HG02763 (cell line): ENCODE results near the gene ERCC5.

ENCODE experiments used
- ATAC-seq: cut with Tn5 transposase; IDR thresholded peaks from one replicate; pipeline ENCODE4 v1.9.1; 2021; ENCODE audit warnings: mild to moderate bottlenecking, moderate library complexity; ENCODE audit not compliant: unreplicated experiment

The ERCC5 gene

DNA sequence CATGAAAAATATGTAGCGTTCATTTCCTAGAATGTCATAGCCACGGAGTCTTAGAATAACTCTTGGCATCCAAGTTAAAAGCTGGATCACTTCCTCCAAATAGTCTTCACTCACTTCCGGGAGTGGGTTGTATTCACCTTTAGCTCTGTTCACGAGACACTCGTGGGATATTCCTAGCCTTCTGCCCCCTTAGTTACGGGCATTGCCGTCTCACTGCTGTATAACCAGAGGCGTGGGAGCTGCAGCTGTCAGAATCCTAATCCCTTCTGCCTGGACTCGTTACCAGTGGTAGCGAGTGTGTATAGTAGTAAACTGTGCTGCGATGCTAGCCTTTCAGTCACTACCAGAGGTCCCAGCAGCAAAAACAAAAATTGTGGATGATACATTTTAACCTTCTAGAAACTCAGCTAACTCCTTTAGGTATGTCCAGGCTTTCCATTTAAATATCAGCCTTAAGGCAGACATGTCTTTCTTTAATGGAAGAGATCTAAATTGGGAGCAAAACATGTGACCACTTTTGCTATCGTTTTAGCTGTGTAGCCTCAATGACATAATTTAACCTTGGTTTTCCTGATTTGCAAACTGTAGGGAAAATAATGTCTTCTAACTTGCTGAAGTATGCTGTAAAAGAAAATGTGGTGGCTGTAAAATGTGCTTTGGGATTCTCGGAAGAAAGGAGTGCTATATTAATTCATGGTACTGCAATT, 34.1 kb downstream of the ERCC5 start:
- no peak for ATAC-seq

DNA sequence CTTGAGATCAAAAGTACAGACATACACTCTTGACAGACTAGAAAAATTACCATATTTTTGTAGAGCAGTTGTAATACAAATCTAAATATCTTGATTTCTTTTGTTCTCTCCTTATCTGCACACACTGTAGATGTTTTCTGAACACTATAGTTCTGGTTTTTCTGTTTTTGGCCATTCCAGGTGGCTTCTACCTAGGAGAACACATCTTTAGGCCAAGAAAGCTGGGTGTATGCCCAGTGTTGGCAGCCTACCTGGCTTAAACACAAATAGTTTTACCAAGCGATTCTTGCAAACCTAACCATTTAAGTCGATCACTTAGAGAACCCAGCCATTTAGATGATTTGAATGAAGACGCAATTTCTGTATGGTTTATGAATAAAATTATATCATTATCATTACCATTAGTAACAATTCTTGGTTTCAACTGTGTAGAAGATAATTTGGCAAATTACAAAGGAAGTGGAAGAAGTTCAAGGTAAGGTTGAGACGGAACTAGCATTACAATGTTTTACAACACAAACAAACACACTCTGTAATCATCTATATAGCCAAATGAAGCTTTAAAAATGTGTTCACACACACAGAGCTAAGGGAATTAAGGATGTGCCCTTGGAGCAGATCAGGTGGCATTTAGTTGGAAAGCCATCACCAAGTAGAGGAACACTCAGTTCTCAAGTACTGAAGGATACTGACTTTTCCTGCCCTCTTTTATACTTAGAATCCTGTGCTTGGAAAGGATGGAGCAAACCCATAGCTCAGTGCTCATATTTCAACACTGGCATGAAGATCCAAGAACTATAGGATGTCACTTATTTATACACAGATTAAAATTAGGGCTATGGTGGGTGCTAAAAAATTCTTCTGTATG, 36.2 kb downstream of the ERCC5 start:
- ATAC-seq, result no peak

- ATAC-seq, result no peak
Measured at GRCh38 chr13:102892503-102892902, 46.7 kb downstream of the ERCC5 start.

DNA sequence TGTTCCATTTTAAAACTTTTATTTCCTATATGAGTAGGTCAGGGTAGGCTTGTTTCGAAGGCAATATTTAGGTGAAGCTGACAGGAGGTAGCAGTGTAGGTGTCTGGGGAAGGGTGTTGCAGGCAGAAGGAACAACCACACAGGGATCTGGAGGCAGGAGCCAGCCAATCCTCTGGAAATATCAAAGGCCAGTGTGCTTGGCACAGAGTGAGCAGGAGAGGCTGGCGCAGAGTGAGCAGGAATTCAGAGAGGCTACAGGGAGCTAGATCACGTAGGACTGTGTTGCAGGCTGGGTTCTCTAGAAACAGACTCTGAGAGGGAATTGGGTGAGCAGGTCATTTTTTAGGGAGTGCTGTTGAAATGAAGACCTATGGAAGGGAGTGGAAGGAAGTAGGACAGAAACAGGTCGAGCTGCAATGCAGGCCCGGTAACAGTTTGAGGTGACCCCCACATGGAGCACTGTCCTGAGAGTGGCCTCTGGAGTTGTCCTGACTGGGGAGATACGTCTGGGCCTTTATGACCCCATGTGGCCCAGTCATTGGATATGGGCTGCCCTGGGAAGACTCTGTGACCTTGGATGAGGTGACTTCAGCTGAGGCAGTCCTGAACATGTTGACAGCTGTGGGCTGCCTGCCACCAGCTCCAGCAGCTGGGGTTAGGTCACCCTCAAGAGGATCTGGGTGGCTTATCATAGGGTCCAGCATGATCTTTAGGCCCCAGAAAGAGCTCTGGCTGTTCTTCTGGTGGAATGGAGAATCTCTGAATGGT, 51.7 kb downstream of the ERCC5 start:
- no peak for ATAC-seq

GRCh38 chr13:102900193-102900608, 54.4 kb downstream of the ERCC5 start:
- ATAC-seq, result no peak

DNA sequence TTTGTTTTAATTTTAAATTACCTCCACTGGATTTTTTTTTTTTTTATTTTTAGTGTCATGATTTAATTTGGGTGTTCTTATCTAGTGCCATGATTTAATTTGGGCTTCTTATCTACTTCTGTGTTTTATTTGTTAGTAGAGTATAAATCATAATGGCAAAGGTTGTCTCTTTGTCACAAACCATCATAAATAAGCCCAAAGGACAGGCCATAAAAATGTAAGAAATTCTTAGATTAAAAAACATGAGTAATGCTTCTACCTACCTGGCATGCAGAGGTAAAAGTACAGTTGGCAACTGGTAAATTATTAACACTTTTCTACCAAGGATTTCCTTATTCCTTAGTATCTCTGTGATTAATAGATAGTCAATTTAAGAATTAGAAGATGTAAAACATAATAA, 55.2 kb downstream of the ERCC5 start:
- ATAC-seq, result no peak

- ATAC-seq, result no peak
Measured at GRCh38 chr13:102901615-102902305, 55.9 kb downstream of the ERCC5 start.

DNA sequence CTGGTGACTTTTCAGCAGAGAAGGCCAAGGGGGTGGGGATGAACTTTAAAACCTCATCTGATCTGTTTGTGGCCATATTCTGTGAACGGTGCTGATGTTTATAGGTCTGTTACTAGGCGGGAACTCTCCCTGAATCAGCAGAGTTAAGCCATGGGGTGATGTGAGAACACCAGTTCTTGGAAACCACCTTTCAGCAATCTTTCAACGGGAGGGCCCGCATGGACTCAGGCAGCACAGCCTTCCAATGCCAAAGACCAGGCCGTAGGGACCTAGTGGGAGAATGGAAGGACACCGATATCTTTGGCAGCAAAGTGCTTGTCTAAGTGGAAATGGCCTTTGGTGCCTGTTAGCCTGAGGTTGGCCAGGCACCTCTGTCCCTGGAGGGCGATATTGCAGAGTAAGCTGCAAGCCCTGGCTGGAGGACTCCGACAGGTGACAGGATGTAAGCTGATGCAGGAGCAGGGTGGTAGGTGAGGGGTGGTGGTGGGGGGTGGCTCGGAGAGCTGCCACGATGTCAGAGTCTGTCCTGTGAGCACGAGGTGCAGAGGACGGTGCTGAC, 57.0 kb downstream of the ERCC5 start:
- no peak for ATAC-seq

DNA sequence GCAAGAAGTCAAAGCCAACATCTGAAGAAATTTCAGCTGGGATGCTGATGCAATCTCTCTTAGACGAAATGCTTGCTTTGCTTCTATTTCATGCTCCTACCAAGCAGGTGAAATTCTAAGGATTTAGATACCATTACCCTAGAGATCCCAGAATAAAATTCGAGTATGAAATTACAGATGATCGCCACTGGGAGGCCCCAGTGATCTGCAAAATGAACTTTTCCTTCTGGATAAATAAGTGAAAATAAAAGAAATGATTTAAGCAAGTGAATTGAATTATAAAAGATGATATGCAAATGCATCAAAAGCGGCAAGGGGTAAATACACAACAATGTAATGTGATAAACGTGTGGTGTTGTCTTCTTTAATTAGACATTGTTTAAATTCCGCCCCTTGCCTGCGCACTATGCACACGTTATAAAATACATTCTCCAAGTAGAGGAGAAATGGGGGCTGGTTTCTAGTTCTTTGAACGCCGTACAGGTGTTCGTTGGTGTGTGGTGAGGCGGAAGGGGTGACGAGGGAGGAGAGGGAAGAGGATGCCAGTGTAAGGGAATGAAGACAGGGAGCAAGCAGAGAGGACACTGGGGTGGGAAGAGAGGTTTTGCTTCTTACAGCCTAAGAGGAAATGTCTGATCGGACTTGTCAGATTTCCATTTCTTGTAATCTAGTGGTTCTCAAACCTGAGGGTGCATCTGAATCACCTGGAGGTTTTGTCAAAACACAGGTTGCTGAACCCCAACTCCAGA, 58.0 kb downstream of the ERCC5 start:
- no peak for ATAC-seq

- ATAC-seq, result no peak
Measured at GRCh38 chr13:102904408-102904862, 58.6 kb downstream of the ERCC5 start.

DNA sequence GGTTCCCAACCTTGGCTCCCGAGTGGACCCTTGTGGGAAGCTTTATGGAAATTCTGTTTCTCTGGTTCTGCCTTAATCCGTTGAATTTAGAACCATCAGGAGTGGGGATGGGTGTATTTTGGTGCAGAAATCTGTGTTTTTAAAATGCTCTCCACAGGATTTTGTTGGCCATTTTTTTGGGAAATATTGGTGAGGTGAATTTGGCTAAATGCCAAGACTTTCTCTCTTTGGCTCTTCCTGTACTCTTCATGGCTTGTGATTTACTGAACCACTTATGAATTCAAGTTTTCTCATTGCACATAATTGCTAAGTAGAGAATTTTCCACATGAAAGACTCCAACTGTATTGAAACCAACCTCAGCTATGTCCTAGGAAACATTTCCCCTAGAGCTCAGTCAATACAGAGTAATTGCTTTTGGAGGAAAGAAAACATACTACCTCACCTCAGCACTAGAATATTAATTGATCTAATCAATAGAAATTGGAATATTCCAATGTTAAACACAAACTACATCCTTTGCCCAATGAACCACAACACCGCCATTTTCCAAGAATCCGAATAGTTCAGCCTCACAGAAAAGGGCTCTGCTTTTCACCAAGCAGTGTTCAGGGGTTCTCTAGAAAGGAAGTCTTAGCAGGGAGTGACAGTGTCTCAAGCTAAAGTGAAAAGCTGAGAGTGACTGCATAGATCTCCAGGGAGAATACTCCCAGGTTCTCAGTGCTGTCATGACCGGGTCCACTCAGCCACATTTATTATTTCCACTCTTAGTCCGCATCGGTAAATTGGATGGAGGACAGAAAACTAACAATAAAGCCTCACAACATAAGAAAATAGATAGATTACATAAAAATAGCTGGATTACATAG, 60.3 kb downstream of the ERCC5 start:
- ATAC-seq, result no peak

GRCh38 chr13:102907016-102907756, 61.4 kb downstream of the ERCC5 start:
- no peak for ATAC-seq

DNA sequence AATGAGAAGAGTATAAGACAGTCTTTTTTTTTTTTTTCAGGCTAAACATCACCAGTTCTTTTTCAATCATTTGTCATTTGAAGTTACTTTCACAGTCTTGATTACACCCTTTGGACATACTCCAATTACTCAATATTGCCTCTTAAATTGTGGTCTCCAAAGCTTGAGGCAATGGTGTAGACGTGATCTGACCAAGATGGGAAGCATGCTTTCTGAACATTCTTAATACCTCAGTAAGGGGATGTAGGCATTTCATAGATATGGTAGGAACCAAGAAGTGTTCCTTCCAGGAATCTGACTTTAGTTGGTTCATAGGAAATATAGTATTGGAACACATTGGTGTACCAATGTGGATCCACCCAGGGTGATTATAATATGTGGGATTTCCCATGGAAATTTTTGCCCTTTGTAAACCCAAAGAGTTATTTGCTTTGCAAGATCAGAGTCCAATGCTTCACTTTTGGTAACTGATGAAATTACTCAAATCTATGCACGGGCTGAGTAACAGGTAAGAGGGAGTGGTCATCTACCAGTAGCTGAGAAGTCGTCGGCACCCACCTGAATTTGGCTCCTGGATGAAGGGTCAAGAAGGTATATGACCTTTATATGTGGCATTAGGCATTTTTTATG, 62.2 kb downstream of the ERCC5 start:
- ATAC-seq, result no peak

GRCh38 chr13:102909971-102910370, 64.1 kb downstream of the ERCC5 start:
- no peak for ATAC-seq

- ATAC-seq, result no peak
Measured at GRCh38 chr13:102911336-102911735, 65.5 kb downstream of the ERCC5 start.

DNA sequence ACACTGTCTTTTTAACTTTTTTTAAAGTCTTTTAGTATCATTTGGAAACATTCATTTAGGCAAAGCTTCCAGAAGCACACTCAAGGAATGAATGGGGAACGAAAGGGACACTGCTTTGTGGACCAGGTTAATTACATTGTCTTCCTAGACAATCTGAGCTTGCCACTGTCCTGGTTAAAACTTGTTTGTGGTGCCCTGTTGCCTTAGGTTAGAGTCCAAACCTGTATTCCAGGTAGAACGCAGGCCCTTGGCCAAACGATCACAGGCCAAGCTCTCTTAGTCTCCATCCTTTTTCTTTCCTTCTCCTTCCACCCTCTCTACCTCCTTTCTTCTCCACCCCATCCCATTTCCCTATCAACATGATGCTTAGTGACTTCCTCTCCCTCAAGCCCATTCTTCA, 66.8 kb downstream of the ERCC5 start:
- no peak for ATAC-seq

DNA sequence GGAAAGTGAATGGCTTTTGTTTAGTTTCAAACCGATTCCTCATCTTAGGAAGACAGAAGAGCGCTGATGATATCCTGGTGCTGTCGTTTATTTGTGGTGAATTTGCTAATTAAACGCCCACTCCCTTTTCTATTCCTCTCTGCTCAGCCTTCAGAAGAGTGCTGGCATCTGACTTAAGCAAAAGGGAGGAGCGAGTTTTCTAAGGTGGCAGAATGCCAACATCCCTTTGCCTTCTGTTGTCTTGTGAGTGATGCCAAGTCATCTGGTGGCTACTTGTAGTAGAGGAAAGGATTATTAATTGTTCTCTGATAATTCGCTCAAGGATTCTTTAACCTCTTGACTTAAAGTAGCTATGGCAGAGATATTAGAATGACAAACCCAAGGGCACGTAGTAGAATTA, 68.1 kb downstream of the ERCC5 start:
- no peak for ATAC-seq
